Measurements from ENCODE around the gene BMI1. TPM values are rescaled to one million over a fixed set of nuclear protein-coding genes. Genes with fewer than 3 reads are reported as not detected.
"Not testable (repeated sequence)": the region's sequence is repeated elsewhere in the genome, so short reads cannot be mapped to it uniquely, and the experiment has no call there.

The BMI1 gene
- total RNA-seq, 1 donor from 2014 or later: 49.9 TPM

DNA sequence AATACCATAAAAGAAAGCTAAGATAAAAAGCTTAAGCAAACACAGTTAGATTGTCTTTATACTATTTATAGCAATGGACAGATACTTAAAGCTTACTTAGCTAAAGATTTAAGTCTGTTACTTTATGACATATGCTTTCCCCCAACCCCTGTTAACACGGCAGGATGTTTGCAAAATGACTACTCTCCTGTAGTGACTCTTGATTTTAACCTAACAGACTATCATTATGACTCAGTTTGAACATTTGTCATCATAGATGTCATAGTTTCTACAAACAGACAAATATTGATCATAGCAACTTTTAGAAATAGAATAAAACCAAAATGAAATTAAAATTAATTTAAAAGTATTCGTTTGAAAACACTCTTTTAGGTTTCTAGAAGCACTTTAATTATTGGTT is 12.5 kb upstream of the BMI1 start:
- peaks cover 7% of the 10 kb centered on the region for H3K27me3 Mint-ChIP-seq (ENCODE audit: low read depth)
- no peak overlapping the region for H3K27ac Mint-ChIP-seq (ENCODE audit: unreplicated experiment)
- TF ChIP-seq, protein P1, sequence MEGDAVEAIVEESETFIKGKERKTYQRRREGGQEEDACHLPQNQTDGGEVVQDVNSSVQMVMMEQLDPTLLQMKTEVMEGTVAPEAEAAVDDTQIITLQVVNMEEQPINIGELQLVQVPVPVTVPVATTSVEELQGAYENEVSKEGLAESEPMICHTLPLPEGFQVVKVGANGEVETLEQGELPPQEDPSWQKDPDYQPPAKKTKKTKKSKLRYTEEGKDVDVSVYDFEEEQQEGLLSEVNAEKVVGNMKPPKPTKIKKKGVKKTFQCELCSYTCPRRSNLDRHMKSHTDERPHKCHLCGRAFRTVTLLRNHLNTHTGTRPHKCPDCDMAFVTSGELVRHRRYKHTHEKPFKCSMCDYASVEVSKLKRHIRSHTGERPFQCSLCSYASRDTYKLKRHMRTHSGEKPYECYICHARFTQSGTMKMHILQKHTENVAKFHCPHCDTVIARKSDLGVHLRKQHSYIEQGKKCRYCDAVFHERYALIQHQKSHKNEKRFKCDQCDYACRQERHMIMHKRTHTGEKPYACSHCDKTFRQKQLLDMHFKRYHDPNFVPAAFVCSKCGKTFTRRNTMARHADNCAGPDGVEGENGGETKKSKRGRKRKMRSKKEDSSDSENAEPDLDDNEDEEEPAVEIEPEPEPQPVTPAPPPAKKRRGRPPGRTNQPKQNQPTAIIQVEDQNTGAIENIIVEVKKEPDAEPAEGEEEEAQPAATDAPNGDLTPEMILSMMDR (conservative IDR thresholded peaks at IDR 0.05): no peak
- DNase-seq (ENCODE audit: low read depth, low spot score): no peak
- H3K36me3 Mint-ChIP-seq (ENCODE audit: low read depth): no peaks in the 10 kb centered on the region
- peaks cover 2% of the 10 kb centered on the region for H3K9me3 Mint-ChIP-seq
- H3K4me3 Mint-ChIP-seq: no peak overlapping the region
- H3K4me1 Mint-ChIP-seq: no peaks in the 10 kb centered on the region

DNA sequence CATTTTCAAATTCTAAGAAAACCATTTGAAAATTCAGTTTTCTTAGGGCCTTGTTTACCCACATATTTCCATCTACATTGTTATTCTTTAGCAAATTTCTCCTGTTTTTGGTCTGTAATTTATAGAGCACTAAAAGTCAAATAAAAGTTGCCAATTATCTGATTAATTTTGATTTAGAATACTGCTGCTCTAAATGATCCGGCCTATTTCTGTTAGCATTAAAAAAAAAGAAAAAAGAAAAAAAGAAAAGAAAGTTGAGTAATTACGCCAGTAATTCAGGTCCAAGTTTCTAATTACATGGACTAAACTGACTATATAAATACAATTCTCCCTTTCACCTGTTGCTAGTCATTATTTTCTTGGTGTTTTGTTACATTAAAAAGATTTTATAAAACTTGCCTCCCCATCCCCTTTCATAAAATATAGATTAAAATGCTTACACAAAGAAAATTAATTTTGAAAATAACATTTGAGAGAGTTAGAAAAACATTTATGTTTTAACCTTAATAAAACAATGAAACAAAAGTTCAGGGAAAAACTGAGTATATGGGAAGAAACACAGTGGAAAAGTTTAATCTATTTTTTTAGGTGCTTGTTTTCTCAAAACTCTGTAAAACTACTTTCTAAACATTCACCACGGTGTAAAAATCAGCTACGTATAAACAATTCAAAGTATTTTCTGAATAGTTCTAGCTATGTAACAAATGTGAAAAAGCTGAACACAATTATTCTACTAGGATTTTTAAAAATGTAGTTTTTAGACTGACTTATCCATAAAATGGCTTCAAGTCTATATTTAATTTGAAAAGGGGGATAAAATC is 11.5 kb upstream of the BMI1 start:
- no peak for DNase-seq (ENCODE audit: low read depth, low spot score)
- Mint-ChIP-seq H3K27ac (ENCODE audit: unreplicated experiment) (no peak overlapping the region), H3K4me3 (no peak overlapping the region), H3K9me3 (no peaks in the 10 kb centered on the region), H3K36me3 (ENCODE audit: low read depth) (no peaks in the 10 kb centered on the region), H3K27me3 (ENCODE audit: low read depth) (peaks cover 13% of the 10 kb centered on the region), H3K4me1 (no peaks in the 10 kb centered on the region)
- TF ChIP-seq, protein P1 (conservative IDR thresholded peaks at IDR 0.05): no peak

DNA sequence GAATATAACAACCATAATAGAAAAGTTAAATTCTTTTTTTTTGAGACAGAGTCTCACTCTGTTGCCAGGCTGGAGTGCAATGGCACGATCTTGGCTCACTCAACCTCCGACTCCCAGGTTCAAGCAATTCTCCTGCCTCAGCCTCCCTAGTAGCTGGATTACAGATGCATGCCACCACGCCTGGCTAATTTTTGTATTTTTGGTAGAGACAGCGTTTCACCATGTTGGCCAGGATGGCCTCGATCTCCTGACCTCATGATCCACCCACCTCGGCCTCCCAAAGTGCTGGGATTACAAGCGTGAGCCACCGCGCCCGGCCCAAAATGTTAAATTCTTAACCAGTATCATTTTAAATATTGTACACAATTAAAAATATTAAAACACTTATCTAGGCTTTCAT is 10.9 kb upstream of the BMI1 start:
- not testable (repeated sequence) for H3K4me1 Mint-ChIP-seq

DNA sequence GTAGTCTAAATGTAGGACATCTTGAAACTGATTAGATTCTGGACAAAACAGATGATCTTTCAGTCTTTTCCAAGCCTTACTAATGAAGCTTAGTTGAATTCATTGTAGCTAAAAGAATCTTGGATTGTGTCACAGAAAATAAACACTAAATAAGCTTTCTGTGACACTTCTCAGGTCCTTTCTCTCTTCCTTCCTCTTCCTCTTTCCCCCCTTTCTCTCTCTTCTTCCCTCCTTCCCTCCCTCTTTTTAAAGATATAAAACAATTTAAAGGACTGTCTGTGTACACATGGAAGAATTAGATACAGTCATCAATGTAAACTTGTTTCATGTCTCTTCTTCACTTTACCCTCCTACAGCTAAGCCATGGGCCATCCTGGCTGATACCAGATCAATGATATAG is 10.0 kb upstream of the BMI1 start:
- DNase-seq (ENCODE audit: low read depth, low spot score): no peak
- H3K27ac Mint-ChIP-seq (ENCODE audit: unreplicated experiment): no peak overlapping the region
- peaks cover 27% of the 10 kb centered on the region for H3K27me3 Mint-ChIP-seq (ENCODE audit: low read depth)
- TF ChIP-seq, protein P1 (conservative IDR thresholded peaks at IDR 0.05): no peak
- H3K4me1 Mint-ChIP-seq: peaks cover 13% of the 10 kb centered on the region
- no peaks in the 10 kb centered on the region for H3K36me3 Mint-ChIP-seq (ENCODE audit: low read depth)
- H3K9me3 Mint-ChIP-seq: no peaks in the 10 kb centered on the region
- no peak overlapping the region for H3K4me3 Mint-ChIP-seq

More for the DNA sequence above, 10.9 kb upstream of the BMI1 start:
- H3K27me3 Mint-ChIP-seq (ENCODE audit: low read depth): peaks cover 18% of the 10 kb centered on the region
- DNase-seq (ENCODE audit: low read depth, low spot score); H3K4me3 Mint-ChIP-seq; H3K36me3 Mint-ChIP-seq (ENCODE audit: low read depth); H3K27ac Mint-ChIP-seq (ENCODE audit: unreplicated experiment); H3K9me3 Mint-ChIP-seq: not testable (repeated sequence)

DNA sequence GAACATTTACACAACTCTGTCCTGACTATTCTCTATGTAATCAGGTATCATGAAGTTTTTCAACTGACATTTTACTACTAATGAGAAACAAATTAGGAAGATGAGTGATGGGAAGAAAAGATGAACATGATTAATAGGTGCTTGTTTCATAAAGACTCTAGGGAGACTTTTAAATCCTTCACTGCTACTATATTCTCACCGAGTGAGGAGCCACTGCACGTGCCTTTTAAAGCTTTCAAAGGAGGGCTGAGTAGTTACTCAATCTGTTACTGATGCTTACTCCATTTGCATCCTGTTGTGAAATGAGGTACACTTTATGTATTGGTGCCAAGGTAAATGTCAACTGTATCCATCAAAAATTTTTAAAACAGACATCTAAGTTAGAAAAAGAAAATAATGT is 6.0 kb upstream of the BMI1 start:
- Mint-ChIP-seq H3K27ac (ENCODE audit: unreplicated experiment) (no peak overlapping the region), H3K9me3 (no peaks in the 10 kb centered on the region), H3K27me3 (ENCODE audit: low read depth) (peaks cover 61% of the 10 kb centered on the region), H3K36me3 (ENCODE audit: low read depth) (peaks cover under 1% of the 10 kb centered on the region), H3K4me1 (peaks cover 30% of the 10 kb centered on the region), H3K4me3 (peak overlapping the region; percentile 94)
- no peak for DNase-seq (ENCODE audit: low read depth, low spot score)
- TF ChIP-seq, protein P1 (conservative IDR thresholded peaks at IDR 0.05): no peak

Data from neural crest cell (in vitro differentiated cells).